ENCODE data around the gene CDS2. TPM values are rescaled to one million over a fixed set of nuclear protein-coding genes. Genes with fewer than 3 reads are reported as not detected.

CDS2 gene
- total and polyA plus RNA-seq, 2 of the 13 experiments (the other 11 are each of a cell fraction or from before 2014, with no cell fraction given), result 81.3 to 153 TPM

DNA sequence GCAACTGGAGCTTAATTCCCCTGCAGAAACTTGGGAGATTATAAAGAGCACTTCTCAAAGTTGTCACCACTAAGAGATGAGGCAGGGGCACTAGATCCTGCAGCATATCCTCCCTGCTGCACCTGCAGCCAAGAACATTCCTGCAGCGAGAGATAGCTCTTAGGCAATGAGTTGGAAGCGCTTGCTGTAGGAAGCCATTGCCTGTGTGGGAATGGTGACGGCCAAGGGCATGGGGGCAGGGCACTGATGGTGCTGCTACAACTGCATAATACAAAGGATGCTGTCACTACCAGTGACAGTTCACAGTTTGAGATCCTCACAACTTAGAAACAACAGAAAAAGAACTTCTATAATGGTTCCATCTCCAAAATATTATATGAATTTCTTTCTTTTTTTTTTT lies 89.9 kb downstream of the CDS2 start:
- Histone ChIP-seq H3K4me3 (replicated peaks in 1 of 3; ENCODE audit: insufficient read depth in 1 of 3, low read depth in 2 of 3, low read length in 3 of 3) (no peak overlapping the region), H3K4me1 (ENCODE audit: insufficient read depth, low read length) (peaks cover 52% of the 10 kb centered on the region), H3K9me3 (ENCODE audit: low read length) (no peaks in the 10 kb centered on the region), H3K79me2 (ENCODE audit: insufficient read depth, low read length) (no peaks in the 10 kb centered on the region), H3K27ac (ENCODE audit: extremely low read length, insufficient read depth, low read length) (no peak overlapping the region), H3K9ac (ENCODE audit: insufficient read depth, low read depth, low read length) (no peak overlapping the region), H3K27me3 (ENCODE audit: control insufficient read depth in 1 of 2, insufficient read depth in 2 of 2, low read length in 2 of 2) (no peaks in the 10 kb centered on the region), H4K20me1 (ENCODE audit: insufficient read depth, low read length) (no peaks in the 10 kb centered on the region), H2AFZ (ENCODE audit: low read length) (no peak overlapping the region), H3K4me2 (ENCODE audit: low read depth, low read length) (no peak overlapping the region), H3K36me3 (replicated peaks in 1 of 2; ENCODE audit: control insufficient read depth in 1 of 2, insufficient read depth in 2 of 2, low read length in 2 of 2) (no peaks in the 10 kb centered on the region; a peak in 1 of 5 replicates)
- DNase-seq (ENCODE audit: low spot score) (no peak), FAIRE-seq (no peak), ATAC-seq (no peak)
- TF ChIP-seq GPN1 (CRISPR knock-in tag; IDR thresholded peaks at IDR 0.05; ENCODE audit: borderline replicate concordance) (no peak), ARID5B (CRISPR knock-in tag; IDR thresholded peaks at IDR 0.05) (no peak), JUNB (CRISPR knock-in tag; IDR thresholded peaks at IDR 0.05; ENCODE audit: borderline replicate concordance) (no peak)
- in situ Hi-C loops (cut with HindIII; ENCODE audit: extremely low pct_ligation_motif_present, low pct_unique_long_range_greater_than_20kb) (no loop called here), intact Hi-C loops (cut with micrococcal nuclease; ENCODE audit: unreplicated experiment) (no loop called here)
- 95% methylated on average over 3 of the region's 3 CpGs for WGBS (ENCODE audit: low lambda C conversion rate)
- BruUV-seq (replicated peaks), result no TSS peak
- ChIA-PET CTCF (ENCODE audit: low intra/inter-chr PET ratio, low total read pairs) (no interaction called here), POLR2A (no interaction called here)

DNA sequence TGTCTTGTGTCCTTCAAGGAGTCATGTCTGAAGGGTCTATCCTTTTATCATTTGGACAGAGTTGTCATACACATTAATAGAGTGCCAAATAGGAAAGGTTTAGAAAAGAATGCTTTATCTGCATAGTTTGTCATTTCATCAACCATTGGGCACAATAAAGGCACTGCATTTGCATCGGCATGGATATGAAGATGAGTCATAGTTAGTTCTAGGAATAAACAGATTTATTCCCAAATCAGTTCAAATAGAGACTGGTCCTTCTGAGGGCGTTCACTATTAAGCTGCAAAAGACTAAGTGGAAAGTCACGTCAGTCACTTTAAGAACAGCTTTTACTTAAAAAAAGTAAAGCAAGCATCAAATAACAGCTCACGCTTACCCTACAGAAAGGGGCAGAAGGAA lies 90.8 kb downstream of the CDS2 start:
- intact Hi-C loops (cut with micrococcal nuclease; ENCODE audit: unreplicated experiment), result no loop called here
- WGBS (ENCODE audit: low lambda C conversion rate), result 95% methylated on average over 4 of the region's 4 CpGs
- CTCF ChIA-PET (ENCODE audit: low intra/inter-chr PET ratio, low total read pairs), result no interaction called here
- no peak for FAIRE-seq
- H3K9ac ChIP-seq (ENCODE audit: insufficient read depth, low read depth, low read length), result no peak overlapping the region
- no peak for ATAC-seq
- DNase-seq (ENCODE audit: low spot score), result no peak
- no peak overlapping the region for H2AFZ ChIP-seq (ENCODE audit: low read length)
- BruUV-seq (replicated peaks), result no TSS peak
- H3K79me2 ChIP-seq (ENCODE audit: insufficient read depth, low read length), result no peaks in the 10 kb centered on the region
- H3K27ac ChIP-seq (ENCODE audit: extremely low read length, insufficient read depth, low read length), result no peak overlapping the region
- no peak overlapping the region for H3K4me2 ChIP-seq (ENCODE audit: low read depth, low read length)
- in situ Hi-C loops (cut with HindIII; ENCODE audit: extremely low pct_ligation_motif_present, low pct_unique_long_range_greater_than_20kb), result no loop called here
- no peak overlapping the region for H3K4me3 ChIP-seq (replicated peaks in 1 of 3; ENCODE audit: insufficient read depth in 1 of 3, low read depth in 2 of 3, low read length in 3 of 3)
- H3K36me3 ChIP-seq (replicated peaks in 1 of 2; ENCODE audit: control insufficient read depth in 1 of 2, insufficient read depth in 2 of 2, low read length in 2 of 2), result no peaks in the 10 kb centered on the region; a peak in 1 of 5 replicates
- POLR2A ChIA-PET, result no interaction called here
- no peaks in the 10 kb centered on the region for H3K27me3 ChIP-seq (ENCODE audit: control insufficient read depth in 1 of 2, insufficient read depth in 2 of 2, low read length in 2 of 2)
- peaks cover 42% of the 10 kb centered on the region for H3K4me1 ChIP-seq (ENCODE audit: insufficient read depth, low read length)
- H4K20me1 ChIP-seq (ENCODE audit: insufficient read depth, low read length), result no peaks in the 10 kb centered on the region
- TF ChIP-seq ZNF839 (CRISPR knock-in tag; IDR thresholded peaks at IDR 0.05; ENCODE audit: borderline replicate concordance), result no peak
- no peaks in the 10 kb centered on the region for H3K9me3 ChIP-seq (ENCODE audit: low read length)

Measured in HepG2 (cell line).